GM10248 (cell line): ENCODE measurements around the gene KIDINS220.

ENCODE experiments used
- CTCF ChIA-PET: fragments of 300-600 bp; sonication (Branson Sonifier 250); formaldehyde crosslinking; extraction: SDS; loops from one replicate; lab custom pipeline; 2021; ENCODE audit warnings: antibody characterized with exemption; lab: Yijun Ruan, JAX
- POLR2A ChIA-PET: fragments of 350-650 bp; sonication (Branson Sonifier 250); formaldehyde crosslinking; extraction: SDS; loops from one replicate; lab custom pipeline; 2020; ENCODE audit warnings: antibody characterized with exemption; lab: Yijun Ruan, JAX
- DNase-seq: peaks from one replicate; pipeline ENCODE4 v3.0.0; 2012; ENCODE audit errors: extremely low spot score
- CTCF ChIP-seq: IDR thresholded peaks from 2 replicates; pipeline ENCODE4 v1.5.1; 2012; ENCODE audit warnings: mild to moderate bottlenecking, low read depth; ENCODE audit errors: extremely low read depth, missing control alignments, control extremely low read depth

The KIDINS220 gene

GRCh38 chr2:8857709-8858108, 20.3 kb upstream of the KIDINS220 start:
- ChIA-PET CTCF (interaction anchor here (1.5 kb wide), 1 partner anchor 10 kb away, joined by 4 read pairs; no protein-coding TSS in a partner anchor), POLR2A (no interaction called here)
- DNase-seq, result no peak
- TF ChIP-seq CTCF, result no peak

GRCh38 chr2:8856176-8856575, 18.8 kb upstream of the KIDINS220 start:
- no peak for TF ChIP-seq CTCF
- DNase-seq, result no peak
- ChIA-PET CTCF (interaction anchor here (1.1 kb wide), 1 partner anchor 12 kb away, joined by 3 read pairs; no protein-coding TSS in a partner anchor), POLR2A (no interaction called here)

- ChIA-PET POLR2A (no interaction called here), CTCF (interaction anchor here (0.7 to 1.4 kb wide), 4 partner anchors 9 to 51 kb away, joined by 3 to 4 read pairs (median 3); no protein-coding TSS in a partner anchor)
- no peak for DNase-seq
- no peak for TF ChIP-seq CTCF
These were observed 17.6 kb upstream of the KIDINS220 start for GRCh38 chr2:8855010-8855409.

GRCh38 chr2:8853426-8853825, 16.0 kb upstream of the KIDINS220 start:
- POLR2A ChIA-PET, result no interaction called here
- DNase-seq, result no peak
- TF ChIP-seq CTCF, result no peak
- CTCF ChIA-PET, result no interaction called here

GRCh38 chr2:8851811-8852560, 14.6 kb upstream of the KIDINS220 start:
- ChIA-PET CTCF (no interaction called here), POLR2A (no interaction called here)
- DNase-seq, result no peak
- TF ChIP-seq CTCF, result no peak

GRCh38 chr2:8850845-8851487, 13.6 kb upstream of the KIDINS220 start:
- no peak for DNase-seq
- ChIA-PET CTCF (no interaction called here), POLR2A (no interaction called here)
- TF ChIP-seq CTCF, result no peak
